GM19467 (cell line): Measurements from ENCODE around the gene ODAD3.

Experiments used
- ATAC-seq: cut with Tn5 transposase; IDR thresholded peaks from one replicate; pipeline ENCODE4 v1.9.1; 2021; ENCODE audit warnings: mild to moderate bottlenecking, moderate library complexity; ENCODE audit not compliant: unreplicated experiment

Gene ODAD3

DNA sequence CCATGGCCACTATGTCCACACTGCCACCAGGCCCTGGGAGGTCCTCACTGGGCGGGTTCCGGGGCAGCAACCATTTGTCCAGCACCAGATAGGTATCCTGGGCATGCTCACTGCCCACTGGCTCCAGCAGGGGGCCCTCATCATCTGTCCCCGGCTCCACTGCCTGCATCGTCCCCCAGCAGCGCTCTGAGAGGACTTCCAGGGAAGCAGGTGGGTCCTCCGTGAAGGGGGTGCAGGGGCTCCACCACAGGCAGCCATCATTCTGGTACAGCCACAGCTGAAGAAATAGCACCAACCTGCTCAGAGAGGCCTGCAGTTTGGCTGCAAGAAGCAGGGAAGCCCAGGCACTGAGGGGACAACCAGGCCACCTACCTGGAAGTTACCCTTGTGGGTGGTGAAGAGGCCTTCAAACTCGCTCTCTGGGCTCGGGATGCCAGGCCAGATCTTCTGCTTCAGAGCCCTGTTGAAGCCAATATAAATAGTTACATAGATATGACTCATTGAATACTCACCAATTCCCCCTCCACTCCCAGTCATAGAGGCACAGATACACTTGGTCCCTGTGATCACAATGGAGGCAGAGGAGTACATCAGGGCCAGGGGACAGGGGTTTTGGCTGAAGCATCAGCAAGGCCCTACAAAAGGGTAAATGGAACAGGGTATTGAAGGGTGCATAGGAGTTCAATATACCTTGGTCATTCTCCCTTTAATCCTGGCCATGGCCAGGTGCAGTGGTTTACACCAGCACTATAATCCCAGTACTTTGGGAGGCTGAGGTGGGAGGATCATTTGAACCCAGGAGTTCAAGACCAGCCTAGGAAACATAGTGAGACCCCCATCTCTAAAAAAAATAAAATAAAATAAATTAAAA, 56.4 kb downstream of the ODAD3 start:
- ATAC-seq, result no peak

DNA sequence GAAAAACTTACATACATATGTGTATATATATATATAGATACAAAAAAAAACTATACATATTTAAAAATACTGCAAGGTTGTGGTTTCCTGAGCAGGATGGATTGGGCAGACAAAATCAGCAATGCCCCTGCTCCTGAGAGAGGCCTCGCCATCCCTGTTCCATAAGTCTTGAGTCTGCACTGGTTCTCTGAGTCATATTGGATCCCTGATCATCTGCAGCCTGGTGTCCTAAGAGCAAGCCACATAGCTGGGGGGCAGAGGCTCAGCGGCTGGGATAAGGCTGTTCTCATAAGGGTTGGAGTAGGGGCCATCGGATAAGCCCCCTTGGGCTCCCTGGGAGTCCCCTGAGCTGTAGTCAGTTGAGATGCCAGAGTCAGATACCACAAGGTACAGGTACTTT, 57.2 kb downstream of the ODAD3 start:
- ATAC-seq, result no peak

DNA sequence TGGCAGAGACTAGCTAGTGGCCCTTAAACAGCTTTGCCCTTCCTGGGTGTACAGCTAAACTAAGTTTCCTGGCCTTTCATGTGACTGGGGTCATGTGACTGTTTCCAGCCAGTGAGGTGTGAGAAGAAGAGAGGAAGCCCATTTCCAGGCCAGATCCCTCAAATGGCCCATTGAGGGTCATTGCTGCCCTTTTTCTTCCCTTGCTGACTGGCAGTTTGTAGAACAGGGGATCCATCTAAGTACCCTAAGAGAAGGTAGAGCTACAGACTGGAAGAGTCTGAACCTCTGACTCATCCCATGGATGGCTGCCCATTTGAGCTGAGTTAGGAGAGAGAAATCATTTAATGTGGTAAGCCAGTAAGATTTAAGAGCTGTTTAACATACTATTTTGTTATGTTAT, 57.7 kb downstream of the ODAD3 start:
- no peak for ATAC-seq

DNA sequence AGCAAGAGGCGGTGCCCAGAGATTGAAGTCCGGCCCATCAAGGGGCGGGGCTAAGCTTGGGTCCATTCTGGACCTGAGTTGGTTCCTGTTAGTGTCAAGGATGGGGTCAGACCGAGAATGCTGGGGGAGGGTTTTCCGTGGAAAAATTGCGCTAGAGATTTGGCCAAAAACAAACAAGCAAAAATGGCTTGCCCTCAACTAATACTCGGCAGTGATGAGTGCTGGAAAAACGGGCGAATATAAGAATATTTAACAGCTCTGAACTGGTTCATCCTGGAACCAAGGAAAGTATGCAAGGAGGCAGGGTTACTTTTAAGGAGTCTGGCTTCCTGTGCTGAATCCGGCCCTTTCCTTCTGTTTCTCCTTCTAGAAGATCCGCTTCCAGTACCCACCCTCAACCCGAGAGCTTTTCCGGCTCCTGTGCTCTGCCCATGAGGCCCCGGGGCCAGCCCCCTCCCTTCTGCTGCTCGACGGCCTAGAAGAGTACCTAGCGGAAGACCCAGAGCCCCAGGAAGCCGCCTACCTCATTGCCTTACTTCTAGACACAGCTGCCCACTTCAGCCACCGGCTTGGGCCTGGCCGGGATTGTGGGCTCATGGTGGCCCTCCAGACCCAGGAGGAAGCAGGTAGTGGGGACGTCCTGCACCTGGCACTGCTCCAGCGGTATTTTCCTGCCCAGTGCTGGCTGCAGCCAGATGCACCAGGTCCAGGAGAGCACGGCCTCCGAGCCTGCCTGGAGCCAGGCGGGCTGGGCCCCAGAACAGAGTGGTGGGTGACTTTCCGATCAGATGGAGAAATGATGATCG, 59.6 kb downstream of the ODAD3 start:
- ATAC-seq, result peak; percentile 29

DNA sequence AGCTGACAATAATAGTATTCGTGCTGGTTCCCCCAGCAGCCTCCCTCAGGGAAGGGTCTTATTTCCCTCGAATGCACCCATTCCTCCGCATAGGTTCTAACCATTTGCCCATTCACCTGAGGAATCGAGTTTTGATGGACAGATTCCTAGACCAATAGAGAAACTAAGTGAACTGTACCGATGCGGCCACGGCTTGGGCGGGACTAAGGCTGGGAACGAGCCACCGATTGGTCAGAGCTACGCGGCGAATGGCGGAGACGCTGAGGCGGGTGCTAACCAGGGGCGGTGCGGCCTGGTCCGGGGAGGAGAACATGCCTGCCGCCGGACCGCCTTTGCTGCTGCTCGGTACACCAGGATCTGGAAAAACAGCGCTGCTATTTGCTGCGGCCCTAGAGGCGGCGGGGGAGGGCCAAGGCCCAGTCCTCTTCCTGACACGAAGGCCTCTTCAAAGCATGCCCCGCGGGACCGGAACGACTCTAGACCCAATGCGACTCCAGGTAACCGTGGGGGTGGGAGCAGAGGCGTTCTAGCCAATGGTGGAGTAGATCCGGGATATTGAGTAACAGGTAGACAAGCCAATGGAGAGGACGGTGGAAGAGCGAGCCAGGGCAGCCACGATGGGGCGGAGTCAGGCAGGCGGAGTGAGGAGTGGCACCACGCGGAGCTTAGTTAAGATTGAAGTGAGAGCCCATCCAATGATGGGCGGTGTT, 60.3 kb downstream of the ODAD3 start, which contains the start of gene SWSAP1:
TSS of gene SWSAP1 (plus strand) at position 234 of the 710 bp plus-strand sequence. CDS start at position 249, 15 bp downstream.
- peak; percentile 86 for ATAC-seq

DNA sequence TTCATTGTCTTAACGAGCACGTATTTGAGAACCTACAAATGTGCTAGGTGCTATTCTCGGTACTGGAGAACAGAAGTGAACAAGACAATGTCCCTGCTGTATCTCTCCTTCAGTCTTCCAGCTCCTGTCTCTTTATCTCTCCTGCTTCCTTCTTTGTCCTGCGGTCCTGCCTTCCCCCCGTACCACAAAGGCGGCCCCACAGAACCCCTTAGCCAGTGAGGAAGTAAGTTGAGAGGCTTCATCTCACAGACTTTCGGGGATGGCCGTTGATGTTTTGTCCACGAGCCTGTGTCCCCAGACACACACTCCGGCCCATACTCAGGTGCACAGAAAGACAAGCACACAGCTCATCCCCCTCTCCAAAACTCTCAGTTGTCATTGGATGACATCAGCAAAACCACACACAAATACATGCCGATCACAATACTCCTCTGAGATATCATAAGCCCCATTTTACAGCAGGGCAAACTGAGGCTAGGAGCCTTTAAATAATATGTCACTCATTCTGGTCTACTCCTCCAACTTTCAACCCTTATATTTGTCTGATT, 61.0 kb downstream of the ODAD3 start:
- no peak for ATAC-seq

DNA sequence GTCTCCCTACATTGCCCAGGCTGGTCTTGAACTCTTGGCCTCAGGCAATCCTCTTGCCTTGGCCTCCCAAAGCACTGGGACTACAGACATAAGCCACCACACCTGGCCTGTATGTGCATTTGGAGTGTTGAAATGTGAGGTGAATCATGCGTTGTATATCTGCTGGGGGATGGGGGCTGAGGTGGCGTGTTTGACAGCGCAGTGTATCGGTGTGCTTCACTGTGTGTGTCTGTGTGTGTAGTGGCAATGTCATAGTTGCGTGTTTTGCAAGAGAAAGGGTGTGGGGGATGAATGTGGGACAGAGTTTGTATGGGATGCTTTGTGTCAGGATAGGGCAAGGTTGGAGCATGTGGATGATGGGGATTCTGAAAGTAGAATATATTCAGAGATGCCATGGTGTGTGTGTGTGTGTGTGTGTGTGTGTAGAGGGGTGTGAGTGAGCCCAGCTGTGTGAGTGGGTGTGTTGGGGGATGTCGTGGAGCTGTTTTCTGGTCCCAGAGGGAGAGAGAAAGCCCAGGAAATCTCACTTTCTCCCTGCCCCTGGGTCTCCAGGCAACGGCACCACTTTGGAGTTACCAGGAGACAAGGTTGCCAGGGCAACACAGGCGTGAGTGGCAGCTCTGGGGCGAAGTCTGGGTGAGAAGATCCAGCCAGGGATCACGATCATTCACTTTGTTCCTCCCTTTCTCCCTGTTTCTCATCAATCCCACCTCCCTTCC, 61.6 kb downstream of the ODAD3 start:
- no peak for ATAC-seq

DNA sequence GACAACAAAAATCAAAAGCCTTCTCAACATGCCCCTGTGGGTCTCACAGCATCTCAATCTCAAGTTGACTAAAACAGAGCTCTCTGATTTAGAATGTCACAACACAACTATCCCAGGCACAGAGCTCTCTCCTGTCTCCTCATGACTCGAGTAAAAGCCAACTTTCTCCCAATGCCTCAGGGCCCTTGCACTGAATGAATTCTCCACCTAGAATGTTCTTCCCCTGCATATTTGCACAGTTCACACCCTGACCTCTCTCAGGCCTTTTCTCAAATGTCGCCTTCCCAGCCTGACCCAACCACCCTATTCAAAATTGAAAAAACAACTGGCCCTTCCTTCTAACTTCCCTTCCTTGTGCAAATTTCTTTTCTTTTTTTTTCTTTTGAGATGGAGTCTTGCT, 64.2 kb downstream of the ODAD3 start:
- ATAC-seq, result no peak
